Measurements from ENCODE around the gene TGFB1. TPM values are rescaled to one million over a fixed set of nuclear protein-coding genes. Genes with fewer than 3 reads are reported as not detected.

Gene TGFB1
- polyA plus RNA-seq, 3 donors = 30.6 to 138 (median 42.2) TPM

- Mint-ChIP-seq H3K27ac (peak overlapping the region in 6 of 7 donors; percentile 4 to 69 (median 50)), H3K36me3 (peaks cover 19 to 38% of the 10 kb centered on the region in 2 donors), H3K4me1 (peaks cover 34% of the 10 kb centered on the region), H3K27me3 (ENCODE audit: low read depth in 3 of 3) (peaks cover 0 to under 1% (median 0%) of the 10 kb centered on the region in 3 donors), H3K4me3 (no peak overlapping the region), H3K9me3 (peaks cover 0 to 5% (median 0%) of the 10 kb centered on the region in 7 donors)
- H3K9me3 ChIP-seq (replicated peaks in 1 of 2; ENCODE audit: control insufficient read depth in 1 of 2, insufficient read depth in 1 of 2, low read length in 2 of 2) = no peaks in the 10 kb centered on the region
- H3K4me3 ChIP-seq (replicated peaks in 1 of 3; ENCODE audit: low read depth in 2 of 3, low read length in 3 of 3) = no peak overlapping the region
- H3K36me3 ChIP-seq (replicated peaks in 1 of 2; ENCODE audit: control insufficient read depth in 1 of 2, insufficient read depth in 2 of 2, low read length in 2 of 2) = peaks cover 18 to 22% of the 10 kb centered on the region in 2 donors
- 73% methylated on average over 6 of the region's 6 CpGs for WGBS (ENCODE audit: insufficient coverage)
- H3K27ac ChIP-seq (ENCODE audit: low read depth in 1 of 2, low read length in 2 of 2) = peak overlapping the region in 1 of 2 donors; percentile 22
- no peak overlapping the region for H3K9ac ChIP-seq (ENCODE audit: insufficient read depth, low read length, poor library complexity, severe bottlenecking)
- H3K79me2 ChIP-seq (ENCODE audit: insufficient read depth, low read length) = peaks cover 55% of the 10 kb centered on the region
- no peaks in the 10 kb centered on the region for H3K27me3 ChIP-seq (ENCODE audit: control insufficient read depth in 2 of 2, insufficient read depth in 2 of 2, low read length in 2 of 2)
- no peak for TF ChIP-seq CTCF (IDR thresholded peaks at IDR 0.05)
- H3K4me1 ChIP-seq (ENCODE audit: control insufficient read depth in 1 of 2, insufficient read depth in 2 of 2, low read length in 2 of 2) = peaks cover 29 to 30% of the 10 kb centered on the region in 2 donors
- H4K20me1 ChIP-seq (ENCODE audit: insufficient read depth, low read length) = no peaks in the 10 kb centered on the region
- no peak overlapping the region for H2AFZ ChIP-seq (ENCODE audit: insufficient read depth, low read depth, low read length, poor library complexity, severe bottlenecking)
- DNase-seq = no peak
- intact Hi-C loops (cut with micrococcal nuclease) = loop anchor here in 1 of 2 donors (5.0 kb wide), 2 partner anchors 33 to 37 kb away; partner anchors contain the start of gene B9D2
- H3K4me2 ChIP-seq (replicated peaks; ENCODE audit: extremely low read depth, low read length, poor library complexity, severe bottlenecking) = no peak overlapping the region
Measured at GRCh38 chr19:41395355-41395754, 41.6 kb upstream of the TGFB1 start.

GRCh38 chr19:41392775-41393174 is 39.1 kb upstream of the TGFB1 start:
- peak overlapping the region in 1 of 7 donors; percentile 21 for H3K27ac Mint-ChIP-seq
- Histone ChIP-seq H3K4me1 (ENCODE audit: control insufficient read depth in 1 of 2, insufficient read depth in 2 of 2, low read length in 2 of 2) (peaks cover 18 to 21% of the 10 kb centered on the region in 2 donors), H3K4me2 (replicated peaks; ENCODE audit: extremely low read depth, low read length, poor library complexity, severe bottlenecking) (no peak overlapping the region), H3K9me3 (replicated peaks in 1 of 2; ENCODE audit: control insufficient read depth in 1 of 2, insufficient read depth in 1 of 2, low read length in 2 of 2) (no peaks in the 10 kb centered on the region), H3K9ac (ENCODE audit: insufficient read depth, low read length, poor library complexity, severe bottlenecking) (no peak overlapping the region), H3K79me2 (ENCODE audit: insufficient read depth, low read length) (peaks cover 29% of the 10 kb centered on the region), H3K4me3 (replicated peaks in 1 of 3; ENCODE audit: low read depth in 2 of 3, low read length in 3 of 3) (no peak overlapping the region), H3K27me3 (ENCODE audit: control insufficient read depth in 2 of 2, insufficient read depth in 2 of 2, low read length in 2 of 2) (no peaks in the 10 kb centered on the region), H2AFZ (ENCODE audit: insufficient read depth, low read depth, low read length, poor library complexity, severe bottlenecking) (no peak overlapping the region), H3K36me3 (replicated peaks in 1 of 2; ENCODE audit: control insufficient read depth in 1 of 2, insufficient read depth in 2 of 2, low read length in 2 of 2) (peaks cover 35 to 39% of the 10 kb centered on the region in 2 donors), H3K27ac (ENCODE audit: low read depth in 1 of 2, low read length in 2 of 2) (no peak overlapping the region), H4K20me1 (ENCODE audit: insufficient read depth, low read length) (no peaks in the 10 kb centered on the region)
- no peak overlapping the region for H3K4me3 Mint-ChIP-seq
- no peak for DNase-seq
- peaks cover 36 to 45% of the 10 kb centered on the region in 2 donors for H3K36me3 Mint-ChIP-seq
- H3K9me3 Mint-ChIP-seq = peaks cover 0 to 5% (median 0%) of the 10 kb centered on the region in 7 donors
- H3K4me1 Mint-ChIP-seq = peaks cover 24% of the 10 kb centered on the region
- 96% methylated on average over 12 of the region's 12 CpGs for WGBS (ENCODE audit: insufficient coverage)
- TF ChIP-seq CTCF (IDR thresholded peaks at IDR 0.05) = no peak
- H3K27me3 Mint-ChIP-seq (ENCODE audit: low read depth in 3 of 3) = peaks cover 0 to 2% (median 0%) of the 10 kb centered on the region in 3 donors
- intact Hi-C loops (cut with micrococcal nuclease) = no loop called here
